ENCODE data around the gene HCLS1.

DNA sequence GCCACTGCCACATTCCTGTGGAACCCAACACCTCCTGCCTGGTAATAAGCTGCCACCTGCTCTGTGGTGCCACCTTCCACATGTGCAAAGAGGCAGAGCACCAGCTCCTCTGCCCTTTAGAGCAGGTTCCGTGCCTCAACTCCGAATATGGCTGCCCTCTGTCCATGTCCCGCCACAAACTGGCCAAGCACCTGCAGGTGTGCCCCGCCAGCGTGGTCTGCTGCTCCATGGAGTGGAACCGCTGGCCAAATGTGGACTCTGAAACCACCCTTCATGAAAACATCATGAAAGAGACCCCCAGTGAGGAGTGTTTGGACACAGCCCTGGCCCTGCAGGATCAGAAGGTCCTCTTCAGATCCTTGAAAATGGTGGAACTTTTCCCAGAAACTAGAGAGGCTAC is 39.2 kb downstream of the HCLS1 start:
- no peak for TF ChIP-seq EZH2 (IDR thresholded peaks at IDR 0.05; ENCODE audit: borderline replicate concordance, low read depth, low read length)
- TF ChIP-seq ZNF507 (tag; conservative IDR thresholded peaks at IDR 0.05) = no peak
- TF ChIP-seq, protein P1, sequence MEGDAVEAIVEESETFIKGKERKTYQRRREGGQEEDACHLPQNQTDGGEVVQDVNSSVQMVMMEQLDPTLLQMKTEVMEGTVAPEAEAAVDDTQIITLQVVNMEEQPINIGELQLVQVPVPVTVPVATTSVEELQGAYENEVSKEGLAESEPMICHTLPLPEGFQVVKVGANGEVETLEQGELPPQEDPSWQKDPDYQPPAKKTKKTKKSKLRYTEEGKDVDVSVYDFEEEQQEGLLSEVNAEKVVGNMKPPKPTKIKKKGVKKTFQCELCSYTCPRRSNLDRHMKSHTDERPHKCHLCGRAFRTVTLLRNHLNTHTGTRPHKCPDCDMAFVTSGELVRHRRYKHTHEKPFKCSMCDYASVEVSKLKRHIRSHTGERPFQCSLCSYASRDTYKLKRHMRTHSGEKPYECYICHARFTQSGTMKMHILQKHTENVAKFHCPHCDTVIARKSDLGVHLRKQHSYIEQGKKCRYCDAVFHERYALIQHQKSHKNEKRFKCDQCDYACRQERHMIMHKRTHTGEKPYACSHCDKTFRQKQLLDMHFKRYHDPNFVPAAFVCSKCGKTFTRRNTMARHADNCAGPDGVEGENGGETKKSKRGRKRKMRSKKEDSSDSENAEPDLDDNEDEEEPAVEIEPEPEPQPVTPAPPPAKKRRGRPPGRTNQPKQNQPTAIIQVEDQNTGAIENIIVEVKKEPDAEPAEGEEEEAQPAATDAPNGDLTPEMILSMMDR (IDR thresholded peaks at IDR 0.05 in 2 of 3, conservative IDR thresholded peaks at IDR 0.05 in 1 of 3; ENCODE audit: insufficient read depth in 2 of 3, low read depth in 1 of 3, low read length in 3 of 3) = no peak
- TF ChIP-seq TAF1 (IDR thresholded peaks at IDR 0.05; ENCODE audit: control insufficient read depth, extremely low read depth, insufficient read depth, low read length, severe bottlenecking) = no peak
- TF ChIP-seq EHMT2 (IDR thresholded peaks at IDR 0.05) = no peak
- TF ChIP-seq TGIF2 (CRISPR knock-in tag; IDR thresholded peaks at IDR 0.05) = no peak
- no peak for TF ChIP-seq MNT (conservative IDR thresholded peaks at IDR 0.05)
- TF ChIP-seq BHLHE40 (IDR thresholded peaks at IDR 0.05; ENCODE audit: low read length) = no peak
- no peak for TF ChIP-seq SMC3 (conservative IDR thresholded peaks at IDR 0.05; ENCODE audit: insufficient read depth, low read depth, low read length)
